Activated gamma-delta T cell treated with anti-CD3 and anti-CD28 coated beads, Interleukin-2, amount 50 U/mL, for 16 hours (primary cell): ENCODE results near the gene SRSF10.
"Not testable (repeated sequence)": the region's sequence is repeated elsewhere in the genome, so short reads cannot be mapped to it uniquely, and the experiment has no call there.

ENCODE experiments used
- DNase-seq: peaks from one replicate; pipeline ENCODE4 v3.0.0-alpha.2; 2020; ENCODE audit warnings: low read depth

The SRSF10 gene

GRCh38 chr1:23958810-23959460 lies 21.2 kb downstream of the SRSF10 start:
- DNase-seq: peak; percentile 88

DNA sequence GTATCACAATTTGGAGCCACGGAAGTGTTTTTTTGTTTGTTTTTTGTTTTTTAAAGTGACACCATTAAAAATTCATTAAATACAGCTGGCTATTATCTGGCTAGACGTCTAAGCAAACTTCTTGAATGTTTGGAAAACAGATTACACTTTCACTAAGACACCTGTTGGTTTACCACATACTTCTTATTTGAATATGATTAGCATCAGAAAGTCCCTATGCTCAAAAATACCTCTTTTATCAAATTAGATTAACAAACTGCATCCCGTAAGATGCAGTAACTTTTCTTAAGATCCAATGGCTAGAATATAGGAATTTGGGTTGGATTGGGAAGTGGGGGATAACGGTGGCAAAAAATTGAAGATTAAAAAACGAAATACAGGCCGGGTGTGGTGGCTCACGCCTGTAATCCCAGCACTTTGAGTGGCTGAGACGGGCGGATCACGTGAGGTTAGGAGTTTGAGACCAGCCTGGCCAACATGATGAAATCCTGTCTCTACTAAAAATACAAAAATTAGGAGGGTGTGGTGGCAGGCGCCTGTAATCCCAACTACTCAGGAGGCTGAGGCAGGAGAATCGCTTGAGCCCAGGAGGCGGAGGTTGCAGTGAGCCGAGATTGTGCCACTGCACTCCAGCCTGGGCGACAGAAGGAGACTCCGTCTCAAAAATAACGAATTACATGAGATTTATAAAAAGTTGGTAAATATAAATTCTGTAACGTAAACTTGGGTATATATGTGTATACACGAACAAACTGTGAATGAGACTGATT lies 21.9 kb downstream of the SRSF10 start:
- DNase-seq: not testable (repeated sequence)

DNA sequence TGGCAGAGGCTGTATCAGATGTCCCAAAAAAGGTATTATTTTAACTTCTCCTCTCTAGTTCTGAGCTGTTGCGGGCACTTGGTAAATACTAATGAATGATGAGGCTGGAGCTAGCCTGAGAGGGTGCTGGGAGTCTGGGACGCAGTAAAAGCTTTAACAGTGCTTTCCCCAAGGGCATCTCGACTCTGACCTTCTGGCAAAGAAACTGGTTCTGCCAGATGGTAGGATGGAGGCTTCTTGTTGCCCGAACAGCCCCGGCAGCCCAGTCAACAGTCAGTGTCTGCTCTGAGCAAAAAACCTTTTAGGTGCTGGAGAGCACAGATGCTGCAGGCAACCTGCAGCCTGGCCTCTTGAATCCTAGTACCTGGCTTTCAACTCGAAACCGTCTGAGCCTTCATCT lies 23.0 kb downstream of the SRSF10 start:
- DNase-seq: no peak

DNA sequence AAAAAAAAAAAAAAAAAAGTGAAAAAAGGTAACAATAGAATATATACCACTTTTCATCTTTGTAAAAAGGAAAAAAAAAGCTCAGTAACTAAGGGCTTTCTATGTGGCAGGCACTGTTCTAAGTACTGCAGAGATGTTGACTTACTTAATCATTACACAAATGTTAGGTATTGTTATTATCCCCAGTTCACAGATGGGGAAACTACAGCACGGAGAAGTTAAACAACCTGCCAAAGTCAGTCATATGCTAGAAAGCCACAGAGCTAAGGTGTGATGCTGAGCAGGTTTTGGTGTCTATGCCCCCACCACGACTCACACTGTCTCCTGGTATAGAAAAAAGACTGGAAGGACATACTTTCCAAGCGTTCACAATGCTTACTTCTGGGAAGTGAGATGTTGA lies 27.1 kb downstream of the SRSF10 start:
- no peak for DNase-seq

GRCh38 chr1:23947366-23947765 lies 32.8 kb downstream of the SRSF10 start:
- no peak for DNase-seq

- no peak for DNase-seq
These were observed 43.5 kb downstream of the SRSF10 start for GRCh38 chr1:23936481-23937176.

GRCh38 chr1:23931491-23931880 lies 48.6 kb downstream of the SRSF10 start:
- DNase-seq: no peak

- no peak for DNase-seq
These were observed 49.2 kb downstream of the SRSF10 start for GRCh38 chr1:23930861-23931490.

- no peak for DNase-seq
These were observed 49.9 kb downstream of the SRSF10 start for GRCh38 chr1:23930270-23930669.

GRCh38 chr1:23928789-23929188 lies 51.3 kb downstream of the SRSF10 start:
- DNase-seq: no peak

- DNase-seq: no peak
These were observed 53.0 kb downstream of the SRSF10 start for GRCh38 chr1:23927097-23927496.

- no peak for DNase-seq
These were observed 54.8 kb downstream of the SRSF10 start for GRCh38 chr1:23925279-23925678.

- no peak for DNase-seq
These were observed 55.5 kb downstream of the SRSF10 start for GRCh38 chr1:23924601-23925000.

GRCh38 chr1:23923592-23924499 lies 56.3 kb downstream of the SRSF10 start:
- no peak for DNase-seq

GRCh38 chr1:23922321-23922943 lies 57.7 kb downstream of the SRSF10 start:
- no peak for DNase-seq

DNA sequence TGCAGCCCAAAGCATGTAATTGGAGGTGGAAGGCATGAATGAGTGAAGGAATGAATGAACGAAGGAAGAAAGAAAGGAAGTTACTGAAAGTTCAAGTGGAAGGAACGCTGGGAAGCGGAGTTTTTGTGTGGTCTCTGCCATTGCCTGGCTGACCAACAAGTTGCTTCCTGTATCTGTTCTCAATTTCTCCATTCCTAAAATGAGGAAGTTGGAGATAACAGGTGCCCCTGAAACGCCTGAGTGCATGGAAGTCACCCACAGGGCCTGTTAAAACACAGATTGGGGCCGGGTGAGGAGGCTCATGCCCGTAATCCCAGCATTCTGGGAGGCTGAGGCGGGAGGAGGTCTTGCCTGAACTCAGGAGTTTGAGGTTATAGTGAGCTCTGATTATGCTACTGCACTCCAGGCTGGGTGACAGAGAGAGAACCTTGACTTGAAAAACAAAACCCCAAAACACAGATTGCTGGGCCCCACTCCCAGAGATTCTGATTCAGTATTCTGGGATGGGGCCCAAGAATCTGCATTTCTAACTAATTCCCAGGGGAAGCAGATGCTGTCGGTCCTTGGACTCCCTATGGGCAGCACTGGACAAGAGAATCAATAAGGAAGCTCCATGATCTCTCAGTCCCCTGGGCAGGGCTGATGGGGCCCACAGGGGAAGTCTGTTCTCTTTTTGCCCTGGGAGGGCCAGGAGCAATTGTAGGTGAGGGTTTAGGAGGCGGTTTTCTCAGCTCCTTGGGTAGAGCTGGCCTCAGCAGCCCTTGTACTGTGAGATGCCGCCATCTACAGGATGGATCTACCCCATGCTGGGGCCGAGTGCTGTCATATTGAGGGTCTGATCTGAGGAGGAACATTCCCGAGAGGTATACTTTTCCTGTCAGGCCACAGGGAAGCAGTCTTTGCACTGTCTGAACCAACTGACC lies 63.7 kb downstream of the SRSF10 start:
- peak; percentile 67 for DNase-seq

DNA sequence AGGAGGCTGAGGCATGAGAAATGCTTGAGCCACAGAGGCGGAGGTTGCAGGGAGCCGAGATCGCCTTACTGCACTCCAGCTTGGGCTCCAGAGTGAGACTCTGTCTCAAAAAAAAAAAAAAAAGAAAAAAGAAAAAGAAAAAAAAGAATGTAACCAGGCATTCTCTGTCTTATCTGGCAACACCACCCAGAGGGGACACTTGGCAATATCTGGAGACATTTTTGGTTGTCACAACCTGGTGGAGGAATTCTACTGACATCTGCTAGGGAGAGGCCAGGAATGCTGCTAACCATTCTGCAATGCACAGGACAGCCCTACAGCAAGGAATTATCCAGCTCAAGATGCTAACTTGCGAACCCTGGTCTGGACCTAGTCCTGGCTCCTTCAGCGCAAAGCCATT lies 64.7 kb downstream of the SRSF10 start:
- no peak for DNase-seq

GRCh38 chr1:23914921-23915320 lies 65.2 kb downstream of the SRSF10 start:
- DNase-seq: no peak
